GM12878 (cell line): ENCODE results near the gene OSTC. TPM values are rescaled to one million over a fixed set of nuclear protein-coding genes. Genes with fewer than 3 reads are reported as not detected.

Experiments
- FOS ChIP-seq: IDR thresholded peaks from 3 replicates; pipeline ENCODE4 v1.6.1; 2011; ENCODE audit warnings: borderline replicate concordance; ENCODE audit not compliant: insufficient read length; ENCODE audit errors: extremely low read depth
- HCFC1 ChIP-seq: fragments of 150-350 bp; IDR thresholded peaks from 2 replicates; pipeline ENCODE4 v1.6.1; 2014; ENCODE audit warnings: low read length
- HDAC6 ChIP-seq: fragments of 200-600 bp; sonication (generic); IDR thresholded peaks from one replicate; pipeline ENCODE4 v1.8.0; 2017; ENCODE audit warnings: antibody characterized with exemption; ENCODE audit not compliant: unreplicated experiment
- NFXL1 ChIP-seq: fragments of 450-650 bp; IDR thresholded peaks from 2 replicates; pipeline ENCODE4 v1.6.1; 2017; ENCODE audit warnings: antibody characterized with exemption, mild to moderate bottlenecking, borderline replicate concordance
- PAX5 ChIP-seq: IDR thresholded peaks from 2 replicates; pipeline ENCODE4 v1.6.1; 2011; ENCODE audit warnings: low read depth, low read length, borderline replicate concordance
- RB1 ChIP-seq: fragments of 450-650 bp; formaldehyde crosslinking; IDR thresholded peaks from 2 replicates; pipeline ENCODE4 v1.6.1; 2017; ENCODE audit warnings: mild to moderate bottlenecking, borderline replicate concordance
- RCOR1 ChIP-seq: conservative IDR thresholded peaks from 2 replicates; pipeline ENCODE4 v1.6.1; 2012; ENCODE audit warnings: low read depth, low read length, improper control_type of control experiment
- RFX5 ChIP-seq: IDR thresholded peaks from 2 replicates; pipeline ENCODE4 v1.6.1; 2011; ENCODE audit warnings: low read depth, low read length, improper control_type of control experiment
- RUNX3 ChIP-seq: IDR thresholded peaks from 2 replicates; pipeline ENCODE4 v1.6.1; 2012; ENCODE audit warnings: low read length, inconsistent platforms
- TCF7 ChIP-seq: IDR thresholded peaks from 2 replicates; pipeline ENCODE4 v1.6.1; 2014; ENCODE audit warnings: antibody characterized with exemption, borderline replicate concordance
- ZNF592 ChIP-seq: fragments of 450-650 bp; IDR thresholded peaks from 2 replicates; pipeline ENCODE4 v1.6.1; 2017; ENCODE audit warnings: mild to moderate bottlenecking, moderate library complexity
- polyA plus RNA-seq, 11 experiments: library from polyadenylated mRNA; depleted of rRNA in 4 of 11; unstranded in 6 of 11; stranded (reverse) in 5 of 11; fragments of >200 nt; fragmentation: Nextera tagmentation in 4 of 11; fragmentation: Illumina TruSeq in 1 of 11; extraction: Ambion mirVana in 4 of 11; extraction: Trizol in 1 of 11; gene quantifications; 1 replicate in 1 of 11; 2 replicates in 10 of 11; pipeline versions ENCODE4 v1.2.1 to v1.2.3, GENCODE V29; 2011 to 2016; ENCODE audit warnings: inconsistent platforms in 2 of 11, missing spikeins in 2 of 11, low read depth in 1 of 11
- total RNA-seq, 4 experiments: library from RNA; depleted of rRNA in 3 of 4; stranded (reverse); fragments of >200 nt in 3 of 4; fragmentation: Illumina TruSeq in 1 of 4; extraction: Trizol in 1 of 4; gene quantifications; 2 replicates each; pipeline versions ENCODE4 v1.2.1 to v1.2.3, GENCODE V29; 2013 to 2021

The OSTC gene
- total and polyA plus RNA-seq, 10 of the 15 experiments (the other 5 are each of a cell fraction or from before 2014, with no cell fraction given) = 106 to 681 (median 181) TPM

GRCh38 chr4:108620101-108620932, 30.1 kb upstream of the OSTC start, which contains the start of gene RPL34 (continued):
- TF ChIP-seq ZNF592 = no peak
- peak; percentile 43 for TF ChIP-seq RUNX3
- TF ChIP-seq HCFC1 = peak; percentile 85
- TF ChIP-seq HDAC6 = no peak
- TF ChIP-seq RB1 = peak; percentile 69; the same call in 1 of the 2 replicates
- no peak for TF ChIP-seq RFX5
- TF ChIP-seq TCF7 = peak; percentile 73; the same call in 1 of the 2 replicates
- no peak for TF ChIP-seq NFXL1
- TF ChIP-seq FOS = no peak
- TF ChIP-seq RCOR1 = peak; percentile 92; the same call in 1 of the 2 replicates
- peak; percentile 12; the same call in 1 of the 2 replicates for TF ChIP-seq PAX5
- TF ChIP-seq, all 136 proteins: peak for 75
